Pancreas (tissue), 10 donors: ENCODE data around the gene USP3. TPM values are rescaled to one million over a fixed set of nuclear protein-coding genes. Genes with fewer than 3 reads are reported as not detected.

Source experiments
- ATAC-seq, 4 donors: fragments of 200-7000 bp; cut with Tn5 transposase; one replicate each; pipeline versions ENCODE4 v1.8.0 to v1.9.1; 2020; ENCODE audit warnings: mild to moderate bottlenecking in 4 of 4, moderate library complexity in 4 of 4
- DNase-seq, 6 donors: peaks; one replicate each; pipeline ENCODE4 v3.0.0-alpha.2; 2020
- FAIRE-seq: peaks from 2 replicates; lab custom pipeline; 2012; peaks lifted over from hg19 to GRCh38; lab: Jason Lieb, UNC
- H3K27ac ChIP-seq, 4 donors: fragments of 200-600 bp; sonication (generic); 1 replicate in 3 of 4; 2 replicates in 1 of 4; pipeline versions ENCODE4 v1.5.0 to v1.8.0; 2020
- H3K27me3 ChIP-seq, 4 donors: fragments of 200-600 bp; one replicate each; pipeline ENCODE4 v1.8.0; 2021
- H3K36me3 ChIP-seq, 3 donors: fragments of 200-600 bp; sonication (generic) in 1 of 3; one replicate each; pipeline versions ENCODE4 v1.5.0 to v1.8.0; 2020 to 2021
- H3K4me1 ChIP-seq, 3 donors: fragments of 200-600 bp; one replicate each; pipeline ENCODE4 v1.8.0; 2021
- H3K4me3 ChIP-seq, 4 donors: fragments of 200-600 bp; sonication (generic) in 2 of 4; one replicate each; pipeline versions ENCODE4 v1.5.0 to v1.8.0; 2020 to 2021
- H3K9me3 ChIP-seq, 4 donors: fragments of 200-600 bp; one replicate each; pipeline ENCODE4 v1.8.0; 2021
- CTCF ChIP-seq, 4 donors: fragments of 200-600 bp; sonication (generic) in 3 of 4; IDR thresholded peaks; one replicate each; pipeline versions ENCODE4 v1.5.0 to v1.8.0; 2021; ENCODE audit warnings: antibody characterized with exemption in 4 of 4
- WGBS, 2 donors: extraction: QIAGEN DNeasy Blood & Tissue Kit; methylation state at CpG; one replicate each; pipeline ENCODE4 v1.1.7; 2013; 5-methylcytosine and 5-hydroxymethylcytosine counted together
- intact Hi-C, 3 donors: fragments of 100-400 bp; cut with DNase I; formaldehyde crosslinking; loops; one replicate each; pipeline versions ENCODE4 v1.11.1 to v1.14.2; 2022
- polyA plus RNA-seq, 2 donors: library from polyadenylated mRNA; stranded (reverse); fragments of 200-250 nt; gene quantifications; one replicate each; pipeline ENCODE4 v1.2.3, GENCODE V29; 2013
- total RNA-seq, 6 donors: library from RNA; stranded (reverse); fragmentation: NEBNext Ultra II Directional in 4 of 6; extraction: Animal tissue kit (Norgen Biotek cat#: 25700) in 4 of 6; gene quantifications; one replicate each; pipeline versions ENCODE4 v1.2.1 to v1.2.4, GENCODE V29; 2021 to 2023
- donor health status: healthy with polysubstance abuse.
- donor health status: DM: no; HTN: no; CAD: no; lungs with moderate emphysema.
- donor health status: DM: no; HTN: no; CAD: no.
- donor health status: control.
- donor health status: control.
- donor health status: Bipolar disorder and iron deficiency.
- donor health status: DM: yes; HTN: yes; CAD: no.
- donor health status: DM: no; HTN: no; CAD: no.
- donor health status: DM: no; HTN: no; CAD: no.
- donor health status: DM: yes; HTN: yes; CAD: no.

The USP3 gene
- total and polyA plus RNA-seq, 8 donors = 28.5 to 50.8 (median 41.2) TPM

GRCh38 chr15:63603516-63603915 is 99.1 kb downstream of the USP3 start:
- 88 to 92% methylated on average over 4 of the region's 4 CpGs for WGBS, 2 donors
- no peak overlapping the region for H3K27ac ChIP-seq
- H3K9me3 ChIP-seq = no peaks in the 10 kb centered on the region
- peaks cover 0 to 7% (median 0%) of the 10 kb centered on the region in 3 donors for H3K36me3 ChIP-seq
- no peak for TF ChIP-seq CTCF (IDR thresholded peaks at IDR 0.05)
- FAIRE-seq (no peak), ATAC-seq (no peak), DNase-seq (no peak)
- no peak overlapping the region for H3K4me3 ChIP-seq
- intact Hi-C loops = loop anchor here in 1 of 3 donors (10.0 kb wide), 1 partner anchor 461 kb away; no protein-coding TSS in a partner anchor
- H3K27me3 ChIP-seq = no peaks in the 10 kb centered on the region
- H3K4me1 ChIP-seq = peaks cover 0 to 8% (median 4%) of the 10 kb centered on the region in 3 donors

GRCh38 chr15:63604281-63604680 is 99.9 kb downstream of the USP3 start:
- peaks cover 0 to under 1% (median 0%) of the 10 kb centered on the region in 3 donors for H3K4me1 ChIP-seq
- H3K36me3 ChIP-seq = peaks cover 0 to 11% (median 0%) of the 10 kb centered on the region in 3 donors
- H3K9me3 ChIP-seq = no peaks in the 10 kb centered on the region
- ATAC-seq (no peak), DNase-seq (no peak), FAIRE-seq (no peak)
- H3K27me3 ChIP-seq = no peaks in the 10 kb centered on the region
- 93 to 95% methylated on average over 2 of the region's 2 CpGs for WGBS, 2 donors
- TF ChIP-seq CTCF (IDR thresholded peaks at IDR 0.05) = no peak
- intact Hi-C loops = loop anchor here in 1 of 3 donors (10.0 kb wide), 1 partner anchor 461 kb away; no protein-coding TSS in a partner anchor
- H3K4me3 ChIP-seq = no peak overlapping the region
- no peak overlapping the region for H3K27ac ChIP-seq

GRCh38 chr15:63605036-63605435 is 100.6 kb downstream of the USP3 start:
- ATAC-seq = no peak

GRCh38 chr15:63605816-63606215 is 101.4 kb downstream of the USP3 start:
- Histone ChIP-seq H3K4me1 (peaks cover 0 to 4% (median 0%) of the 10 kb centered on the region in 3 donors), H3K27me3 (no peaks in the 10 kb centered on the region), H3K27ac (no peak overlapping the region), H3K9me3 (no peaks in the 10 kb centered on the region), H3K4me3 (no peak overlapping the region), H3K36me3 (peaks cover 0 to 15% (median 0%) of the 10 kb centered on the region in 3 donors)
- TF ChIP-seq CTCF (IDR thresholded peaks at IDR 0.05) = no peak
- WGBS, 2 donors = 81 to 85% methylated on average over 7 of the region's 7 CpGs
- DNase-seq = no peak
- no peak for ATAC-seq
- intact Hi-C loops = loop anchor here in 1 of 3 donors (10.0 kb wide), 1 partner anchor 459 kb away; no protein-coding TSS in a partner anchor
- no peak for FAIRE-seq

More at GRCh38 chr15:63605036-63605435, 100.6 kb downstream of the USP3 start:
- no peak for TF ChIP-seq CTCF (IDR thresholded peaks at IDR 0.05)
- H3K9me3 ChIP-seq = no peaks in the 10 kb centered on the region
- no peak overlapping the region for H3K4me3 ChIP-seq
- H3K36me3 ChIP-seq = peaks cover 0 to 15% (median 0%) of the 10 kb centered on the region in 3 donors
- intact Hi-C loops = loop anchor here in 1 of 3 donors (10.0 kb wide), 1 partner anchor 460 kb away; no protein-coding TSS in a partner anchor
- WGBS, 2 donors = 93% methylated on average over 3 of the region's 3 CpGs
- no peak overlapping the region for H3K27ac ChIP-seq
- H3K4me1 ChIP-seq = no peaks in the 10 kb centered on the region
- no peak for DNase-seq
- FAIRE-seq = no peak
- no peaks in the 10 kb centered on the region for H3K27me3 ChIP-seq

GRCh38 chr15:63606308-63606707 is 101.9 kb downstream of the USP3 start:
- TF ChIP-seq CTCF (IDR thresholded peaks at IDR 0.05) = no peak
- ATAC-seq (no peak), DNase-seq (no peak), FAIRE-seq (no peak)
- intact Hi-C loops = loop anchor here in 1 of 3 donors (10.0 kb wide), 1 partner anchor 458 kb away; no protein-coding TSS in a partner anchor
- Histone ChIP-seq H3K9me3 (no peaks in the 10 kb centered on the region), H3K4me1 (peaks cover 0 to 4% (median 0%) of the 10 kb centered on the region in 3 donors), H3K27ac (no peak overlapping the region), H3K36me3 (peaks cover 0 to 15% (median 0%) of the 10 kb centered on the region in 3 donors), H3K4me3 (no peak overlapping the region), H3K27me3 (no peaks in the 10 kb centered on the region)
- WGBS, 2 donors = 62 to 69% methylated on average over 2 of the region's 2 CpGs
